Spleen (tissue), 11 donors: ENCODE measurements around the gene BLOC1S4. TPM values are rescaled to one million over a fixed set of nuclear protein-coding genes. Genes with fewer than 3 reads are reported as not detected.
A peak's percentile ranks its signal among the peaks of the same experiment; 100 is the strongest.
"Not testable (repeated sequence)": the region's sequence is repeated elsewhere in the genome, so short reads cannot be mapped to it uniquely, and the experiment has no call there.

Experiments
- DNase-seq: peaks from one replicate; pipeline ENCODE4 v3.0.0-alpha.2; 2020
- H3K27ac ChIP-seq, 8 donors: fragments of 200-600 bp; sonication (generic) in 7 of 8; 1 replicate in 4 of 8; 2 replicates in 4 of 8; pipeline versions ENCODE4 v1.5.0 to v1.8.0; 2016 to 2021; ENCODE audit warnings: inconsistent platforms in 4 of 8, mild to moderate bottlenecking in 4 of 8, moderate library complexity in 1 of 8
- H3K27me3 ChIP-seq, 7 donors: fragments of 200-600 bp; sonication (generic) in 6 of 7; replicated peaks in 1 of 7; 1 replicate in 4 of 7; 2 replicates in 3 of 7; pipeline versions ENCODE4 v1.5.0 to v1.8.0; 2016 to 2021; ENCODE audit warnings: inconsistent platforms in 3 of 7, mild to moderate bottlenecking in 1 of 7
- H3K36me3 ChIP-seq, 6 donors: fragments of 200-600 bp; sonication (generic) in 5 of 6; 1 replicate in 4 of 6; 2 replicates in 2 of 6; pipeline versions ENCODE4 v1.5.0 to v1.8.0; 2016 to 2021; ENCODE audit warnings: inconsistent platforms in 2 of 6
- H3K4me1 ChIP-seq, 6 donors: fragments of 200-600 bp; sonication (generic) in 5 of 6; 1 replicate in 3 of 6; 2 replicates in 3 of 6; pipeline versions ENCODE4 v1.5.0 to v1.8.0; 2016 to 2021; ENCODE audit warnings: inconsistent platforms in 3 of 6
- H3K4me3 ChIP-seq, 8 donors: fragments of 200-600 bp; sonication (generic) in 7 of 8; 1 replicate in 4 of 8; 2 replicates in 4 of 8; pipeline versions ENCODE4 v1.5.0 to v1.8.0; 2016 to 2021; ENCODE audit warnings: inconsistent platforms in 4 of 8, mild to moderate bottlenecking in 4 of 8, moderate library complexity in 2 of 8
- H3K9me3 ChIP-seq, 8 donors: fragments of 200-600 bp; sonication (generic) in 7 of 8; 1 replicate in 4 of 8; 2 replicates in 4 of 8; pipeline versions ENCODE4 v1.5.0 to v1.8.0; 2016 to 2021; ENCODE audit warnings: inconsistent platforms in 4 of 8
- POLR2A ChIP-seq, 3 donors: fragments of 450-650 bp; IDR thresholded peaks; one replicate each; pipeline ENCODE4 v1.5.1; 2017; ENCODE audit warnings: antibody characterized with exemption in 3 of 3, mild to moderate bottlenecking in 1 of 3
- POLR2AphosphoS5 ChIP-seq, 3 donors: sonication (generic); formaldehyde crosslinking; IDR thresholded peaks; one replicate each; pipeline ENCODE4 v1.5.1; 2017; ENCODE audit warnings: antibody characterized with exemption in 3 of 3
- WGBS, 5 donors: extraction: QIAGEN DNeasy Blood & Tissue Kit in 3 of 5; methylation state at CpG; one replicate each; pipeline versions ENCODE4 v1.1.5 to v1.1.7; 2013 to 2018; 5-methylcytosine and 5-hydroxymethylcytosine counted together
- intact Hi-C: fragments of 100-400 bp; cut with DNase I; formaldehyde crosslinking; loops from one replicate; pipeline ENCODE4 v1.15.0; 2023; ENCODE audit warnings: low total_unique reads
- polyA plus RNA-seq, 3 donors: library from polyadenylated mRNA; stranded (reverse); fragments of 200-250 nt; gene quantifications; one replicate each; pipeline ENCODE4 v1.2.1, GENCODE V29; 2013
- total RNA-seq, 7 donors: library from RNA; depleted of rRNA in 3 of 7; stranded (reverse); fragments of >200 nt in 3 of 7; fragmentation: NEBNext Ultra II Directional in 4 of 7; extraction: Animal tissue kit (Norgen Biotek cat#: 25700) in 4 of 7; gene quantifications; one replicate each; pipeline versions ENCODE4 v1.1.0 to v1.2.1, GENCODE V29; 2016 to 2021
- TF ChIP-seq, protein P1 (sequence below), 11 experiments: fragments of 200-600 bp in 7 of 11; fragments of 450-650 bp in 4 of 11; sonication (generic) in 4 of 11; IDR thresholded peaks in 8 of 11; conservative IDR thresholded peaks in 3 of 11; 1 replicate in 7 of 11; 2 replicates in 4 of 11; pipeline versions ENCODE4 v1.4.0 to v1.8.0; 2016 to 2021; ENCODE audit warnings: antibody characterized with exemption in 11 of 11, inconsistent platforms in 4 of 11, mild to moderate bottlenecking in 1 of 11
- donor health status: healthy with polysubstance abuse.
- donor health status: DM: no; HTN: no; CAD: no; lungs with moderate emphysema.
- donor health status: DM: no; HTN: no; CAD: no.
- donor health status: Bipolar disorder and iron deficiency.
- donor health status: healthy.
- donor health status: DM: no; HTN: no; CAD: no.
- donor health status: DM: yes; HTN: yes; CAD: no.

BLOC1S4 gene
- total and polyA plus RNA-seq, 10 donors: 13.4 to 24.2 (median 19.0) TPM

DNA sequence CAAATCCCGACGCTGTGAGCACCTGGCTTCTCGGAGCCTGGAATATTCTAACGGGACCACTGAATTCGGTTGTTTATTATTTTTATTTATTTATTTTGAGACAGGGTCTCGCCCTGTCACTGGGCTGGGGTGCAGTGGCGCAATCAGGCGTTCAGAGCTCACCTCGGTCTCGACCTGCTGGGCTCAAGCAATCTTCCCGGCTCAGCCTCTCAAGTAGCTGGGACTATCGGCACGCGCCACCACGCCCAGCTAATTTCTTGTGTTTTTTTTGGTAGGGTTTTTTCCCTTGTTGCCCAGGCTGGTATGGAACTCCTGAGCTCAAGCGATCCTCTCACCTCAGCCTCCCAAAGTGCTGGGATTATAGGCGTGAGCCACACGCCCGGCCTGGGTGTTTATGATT is 43.8 kb upstream of the BLOC1S4 start:
- intact Hi-C loops: no loop called here
- 94 to 96% (median 96%) methylated on average over 19 of the region's 19 CpGs for whole genome bisulfite sequencing, 5 donors
- peak; percentile 75 for DNase-seq

GRCh38 chr4:6672541-6673190 is 43.3 kb upstream of the BLOC1S4 start:
- DNase-seq: peak; percentile 88
- Histone ChIP-seq H3K36me3 (peaks cover 0 to 40% (median 0%) of the 10 kb centered on the region in 6 donors), H3K4me3 (peak overlapping the region in 3 of 8 donors; percentile 81 to 88 (median 85)), H3K27ac (peak overlapping the region in 5 of 8 donors; percentile 86 to 92 (median 91)), H3K4me1 (peaks cover 28 to 48% (median 36%) of the 10 kb centered on the region in 6 donors)
- H3K9me3 ChIP-seq, intact Hi-C loops, H3K27me3 ChIP-seq: not testable (repeated sequence)
- WGBS, 5 donors: 97 to 98% (median 98%) methylated on average over 20 to 34 of the region's 34 CpGs; no CpG with 5 or more reads in 1 of the 5 donors

More for the DNA sequence above, 43.8 kb upstream of the BLOC1S4 start:
- H3K4me3 ChIP-seq: no peak overlapping the region
- no peak overlapping the region for H3K27ac ChIP-seq
- TF ChIP-seq POLR2A (IDR thresholded peaks at IDR 0.05): no peak
- TF ChIP-seq POLR2AphosphoS5 (IDR thresholded peaks at IDR 0.05): no peak
- TF ChIP-seq, protein P1, sequence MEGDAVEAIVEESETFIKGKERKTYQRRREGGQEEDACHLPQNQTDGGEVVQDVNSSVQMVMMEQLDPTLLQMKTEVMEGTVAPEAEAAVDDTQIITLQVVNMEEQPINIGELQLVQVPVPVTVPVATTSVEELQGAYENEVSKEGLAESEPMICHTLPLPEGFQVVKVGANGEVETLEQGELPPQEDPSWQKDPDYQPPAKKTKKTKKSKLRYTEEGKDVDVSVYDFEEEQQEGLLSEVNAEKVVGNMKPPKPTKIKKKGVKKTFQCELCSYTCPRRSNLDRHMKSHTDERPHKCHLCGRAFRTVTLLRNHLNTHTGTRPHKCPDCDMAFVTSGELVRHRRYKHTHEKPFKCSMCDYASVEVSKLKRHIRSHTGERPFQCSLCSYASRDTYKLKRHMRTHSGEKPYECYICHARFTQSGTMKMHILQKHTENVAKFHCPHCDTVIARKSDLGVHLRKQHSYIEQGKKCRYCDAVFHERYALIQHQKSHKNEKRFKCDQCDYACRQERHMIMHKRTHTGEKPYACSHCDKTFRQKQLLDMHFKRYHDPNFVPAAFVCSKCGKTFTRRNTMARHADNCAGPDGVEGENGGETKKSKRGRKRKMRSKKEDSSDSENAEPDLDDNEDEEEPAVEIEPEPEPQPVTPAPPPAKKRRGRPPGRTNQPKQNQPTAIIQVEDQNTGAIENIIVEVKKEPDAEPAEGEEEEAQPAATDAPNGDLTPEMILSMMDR (IDR thresholded peaks at IDR 0.05 in 8 of 11, conservative IDR thresholded peaks at IDR 0.05 in 3 of 11): no peak
- peaks cover 0 to 35% (median 0%) of the 10 kb centered on the region in 6 donors for H3K36me3 ChIP-seq
- peaks cover 23 to 43% (median 31%) of the 10 kb centered on the region in 6 donors for H3K4me1 ChIP-seq
- H3K9me3 ChIP-seq: no peaks in the 10 kb centered on the region
- H3K27me3 ChIP-seq: no peaks in the 10 kb centered on the region

- peaks cover 0 to 40% (median 0%) of the 10 kb centered on the region in 6 donors for H3K36me3 ChIP-seq
- peak overlapping the region in 7 of 8 donors; percentile 72 to 88 (median 86) for H3K4me3 ChIP-seq
Measured at GRCh38 chr4:6673191-6673659, 42.7 kb upstream of the BLOC1S4 start.

GRCh38 chr4:6673660-6674499 is 42.1 kb upstream of the BLOC1S4 start:
- DNase-seq: peak; percentile 99
- TF ChIP-seq, protein P1 (IDR thresholded peaks at IDR 0.05 in 8 of 11, conservative IDR thresholded peaks at IDR 0.05 in 3 of 11): peak in 1 of 11 experiments; percentile 19
- peak; percentile 90 to 94 (median 93) for TF ChIP-seq POLR2AphosphoS5 (IDR thresholded peaks at IDR 0.05)
- peak in 1 of 3 donors; percentile 47 for TF ChIP-seq POLR2A (IDR thresholded peaks at IDR 0.05)
- Histone ChIP-seq H3K27me3 (no peaks in the 10 kb centered on the region), H3K36me3 (peaks cover 0 to 44% (median 0%) of the 10 kb centered on the region in 6 donors), H3K9me3 (no peaks in the 10 kb centered on the region), H3K4me1 (peaks cover 28 to 50% (median 37%) of the 10 kb centered on the region in 6 donors), H3K4me3 (peak overlapping the region; percentile 72 to 88 (median 86)), H3K27ac (peak overlapping the region; percentile 82 to 92 (median 88))
- intact Hi-C loops: no loop called here
- WGBS, 5 donors: 0 to 7% (median 1%) methylated on average over 17 to 89 of the region's 89 CpGs

More at GRCh38 chr4:6673191-6673659, 42.7 kb upstream of the BLOC1S4 start:
- H3K27me3 ChIP-seq, H3K9me3 ChIP-seq, intact Hi-C loops: not testable (repeated sequence)
- peak in 1 of 3 donors; percentile 62 for TF ChIP-seq POLR2A (IDR thresholded peaks at IDR 0.05)
- peaks cover 28 to 50% (median 37%) of the 10 kb centered on the region in 6 donors for H3K4me1 ChIP-seq
- 27 to 46% (median 30%) methylated on average over 13 to 14 of the region's 14 CpGs for WGBS, 5 donors
- peak overlapping the region; percentile 82 to 92 (median 88) for H3K27ac ChIP-seq
- peak; percentile 79 for DNase-seq
